ENCODE data around the gene ZC3H18. TPM values are rescaled to one million over a fixed set of nuclear protein-coding genes. Genes with fewer than 3 reads are reported as not detected.

Gene ZC3H18
- total and polyA plus RNA-seq, 2 of the 4 experiments (the other 2 are of a cell fraction), result 3.4 to 21.3 TPM

DNA sequence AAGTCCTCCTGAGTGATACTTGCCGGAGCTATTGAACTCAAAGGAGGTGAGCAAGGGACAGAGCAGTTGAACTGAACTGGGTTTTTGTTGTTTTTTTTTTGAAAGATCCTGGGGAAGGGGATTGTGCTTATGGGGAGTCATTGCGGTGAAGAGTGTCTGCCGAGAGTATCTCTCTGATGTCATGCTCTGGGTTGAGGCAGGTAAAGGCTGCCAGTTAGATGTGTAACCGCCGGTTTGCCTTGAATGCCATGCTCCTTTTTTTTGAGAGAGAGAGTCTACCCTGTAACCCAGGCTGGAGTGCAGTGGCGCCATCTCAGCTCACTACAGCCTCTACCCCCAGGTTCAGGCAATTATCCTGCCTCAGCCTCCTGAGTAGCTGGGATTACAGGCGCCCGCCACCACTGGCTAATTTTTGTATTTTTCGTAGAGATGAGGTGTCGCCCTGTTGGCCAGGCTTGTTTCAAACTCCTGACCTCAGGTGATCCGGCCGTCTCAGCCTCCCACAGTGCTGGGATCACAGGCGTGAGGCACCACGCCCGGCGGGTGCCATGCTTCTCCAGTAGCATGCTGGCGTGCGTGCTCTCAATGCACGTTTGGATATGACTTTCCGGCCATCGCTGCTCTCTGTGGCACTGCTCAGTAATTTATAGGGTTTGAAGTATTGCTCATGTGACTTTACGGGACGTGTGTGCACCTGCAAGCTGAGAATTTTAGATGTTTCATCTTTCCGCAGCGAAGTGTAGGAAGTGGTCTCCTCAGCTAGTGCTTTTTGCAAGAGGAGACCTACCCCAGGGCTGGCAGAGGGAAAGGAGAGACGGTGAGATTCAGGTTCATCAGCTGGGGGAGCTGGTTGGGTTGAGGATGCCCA is 8.5 kb downstream of the ZC3H18 start:
- intact Hi-C loops (cut with micrococcal nuclease), result no loop called here
- Histone ChIP-seq H3K23ac (ENCODE audit: low read depth, low read length) (no peak overlapping the region), H3K9me3 (ENCODE audit: control insufficient read depth, insufficient read depth, low read length) (no peaks in the 10 kb centered on the region), H4K20me1 (ENCODE audit: insufficient read depth, low read length) (peaks cover 78% of the 10 kb centered on the region), H2BK120ac (ENCODE audit: low read depth, low read length) (no peak overlapping the region), H3K9ac (ENCODE audit: low read depth, low read length) (no peak overlapping the region), H2BK20ac (ENCODE audit: low read depth, low read length) (no peak overlapping the region), H3K4me2 (ENCODE audit: low read depth, low read length) (no peak overlapping the region), H2AFZ (replicated peaks; ENCODE audit: low read length, poor library complexity) (no peak overlapping the region), H3K79me1 (ENCODE audit: low read depth in 1 of 2, low read length in 2 of 2) (peaks cover 25 to 83% of the 10 kb centered on the region in 2 experiments), H3K14ac (replicated peaks; ENCODE audit: low read depth, low read length) (no peak overlapping the region), H3K27ac (ENCODE audit: insufficient read depth, low read length) (no peak overlapping the region), H4K5ac (ENCODE audit: low read depth, low read length) (no peak overlapping the region), H2BK5ac (ENCODE audit: low read depth, low read length, poor library complexity, severe bottlenecking) (no peak overlapping the region), H2AK9ac (replicated peaks; ENCODE audit: low read depth, low read length, poor library complexity) (no peak overlapping the region), H3K9me1 (ENCODE audit: insufficient read depth, low read length) (peaks cover 6% of the 10 kb centered on the region), H3K4me1 (ENCODE audit: control insufficient read depth, insufficient read depth, low read length) (no peaks in the 10 kb centered on the region), H3K36me3 (ENCODE audit: control insufficient read depth, insufficient read depth, low read length) (peaks cover 59% of the 10 kb centered on the region), H3K18ac (ENCODE audit: low read depth, low read length) (no peak overlapping the region), H2AK5ac (ENCODE audit: low read depth, low read length) (no peak overlapping the region), H3K4me3 (ENCODE audit: insufficient read depth, low read depth, low read length) (no peak overlapping the region), H3K56ac (ENCODE audit: extremely low read depth, insufficient read depth, low read length) (no peak overlapping the region), H4K8ac (ENCODE audit: low read depth in 2 of 2, low read length in 2 of 2) (no peak overlapping the region), H2BK15ac (ENCODE audit: low read depth, low read length) (no peak overlapping the region), H3K4ac (ENCODE audit: low read depth, low read length) (no peak overlapping the region), H4K91ac (ENCODE audit: insufficient read depth, low read depth, low read length) (no peak overlapping the region), H3K27me3 (ENCODE audit: control insufficient read depth, insufficient read depth, low read length) (no peaks in the 10 kb centered on the region)
- WGBS, 2 experiments (ENCODE audit: extremely low coverage in 2 of 2, insufficient read length in 1 of 2), result 97% methylated on average over 6 of the region's 26 CpGs; no CpG with 5 or more reads in 1 of the 2 experiments
- no TSS peak for BruUV-seq (replicated peaks)
- in situ Hi-C loops (cut with MboI; ENCODE audit: low sequenced_read_pairs), result no loop called here
- DNase-seq, result no peak
- CTCF ChIA-PET, result interaction anchor here (0.6 kb wide), 1 partner anchor 331 kb away, joined by 4 read pairs; no protein-coding TSS in a partner anchor
- POLR2A ChIA-PET (ENCODE audit: unreplicated experiment), result no interaction called here
- ATAC-seq (ENCODE audit: low read depth), result no peak
- dilution Hi-C loops (cut with HindIII; ENCODE audit: low sequenced_read_pairs, unreplicated experiment), result no loop called here
- no peak for TF ChIP-seq SMC3 (IDR thresholded peaks at IDR 0.05; ENCODE audit: low read depth, low read length)
- TF ChIP-seq POLR2A (IDR thresholded peaks at IDR 0.05; ENCODE audit: low read depth, low read length), result no peak
- TF ChIP-seq RAD21 (IDR thresholded peaks at IDR 0.05; ENCODE audit: low read length), result no peak
- TF ChIP-seq, protein P1, sequence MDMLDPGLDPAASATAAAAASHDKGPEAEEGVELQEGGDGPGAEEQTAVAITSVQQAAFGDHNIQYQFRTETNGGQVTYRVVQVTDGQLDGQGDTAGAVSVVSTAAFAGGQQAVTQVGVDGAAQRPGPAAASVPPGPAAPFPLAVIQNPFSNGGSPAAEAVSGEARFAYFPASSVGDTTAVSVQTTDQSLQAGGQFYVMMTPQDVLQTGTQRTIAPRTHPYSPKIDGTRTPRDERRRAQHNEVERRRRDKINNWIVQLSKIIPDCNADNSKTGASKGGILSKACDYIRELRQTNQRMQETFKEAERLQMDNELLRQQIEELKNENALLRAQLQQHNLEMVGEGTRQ (IDR thresholded peaks at IDR 0.05; ENCODE audit: low read depth, low read length), result no peak
- no peak for TF ChIP-seq CHD1 (IDR thresholded peaks at IDR 0.05; ENCODE audit: low read depth, low read length)
- no peak for TF ChIP-seq FOS (IDR thresholded peaks at IDR 0.05; ENCODE audit: low read depth, low read length)
- no peak for TF ChIP-seq MXI1 (IDR thresholded peaks at IDR 0.05; ENCODE audit: borderline replicate concordance, low read depth, low read length)
- no peak for TF ChIP-seq CTCF (conservative IDR thresholded peaks at IDR 0.05; ENCODE audit: low read depth, low read length)
- TF ChIP-seq MAFK (IDR thresholded peaks at IDR 0.05; ENCODE audit: low read depth, low read length), result no peak
- TF ChIP-seq RCOR1 (IDR thresholded peaks at IDR 0.05; ENCODE audit: insufficient replicate concordance, low read length), result no peak
- TF ChIP-seq MAZ (IDR thresholded peaks at IDR 0.05; ENCODE audit: borderline replicate concordance, low read depth, low read length), result no peak
- no peak for TF ChIP-seq BHLHE40 (IDR thresholded peaks at IDR 0.05; ENCODE audit: low read depth, low read length)
- no peak for TF ChIP-seq ELK1 (IDR thresholded peaks at IDR 0.05; ENCODE audit: borderline replicate concordance, low read depth, low read length)
- no peak for TF ChIP-seq RFX5 (IDR thresholded peaks at IDR 0.05; ENCODE audit: low read depth, low read length)
- TF ChIP-seq NFE2L2 (IDR thresholded peaks at IDR 0.05; ENCODE audit: low read depth, low read length), result no peak
